ENCODE measurements around the gene GPR153. TPM values are rescaled to one million over a fixed set of nuclear protein-coding genes. Genes with fewer than 3 reads are reported as not detected.
"Not testable (repeated sequence)": the region's sequence is repeated elsewhere in the genome, so short reads cannot be mapped to it uniquely, and the experiment has no call there.

Gene GPR153
- 10 to 100 TPM; 20.2 to 28.3 (median 20.4) TPM for total RNA-seq
- long read RNA-seq, donor 1, full-length matches to known transcripts, result 10 of 68 reads
- long read RNA-seq, donor 1, partial matches to known transcripts, result 12 of 68 reads
- long read RNA-seq, donor 1, other reads (novel, unspliced or antisense), result 46 of 68 reads
- long read RNA-seq, donor 2, partial matches to known transcripts, result 0 of 13 reads
- long read RNA-seq, donor 2, other reads (novel, unspliced or antisense), result 13 of 13 reads

DNA sequence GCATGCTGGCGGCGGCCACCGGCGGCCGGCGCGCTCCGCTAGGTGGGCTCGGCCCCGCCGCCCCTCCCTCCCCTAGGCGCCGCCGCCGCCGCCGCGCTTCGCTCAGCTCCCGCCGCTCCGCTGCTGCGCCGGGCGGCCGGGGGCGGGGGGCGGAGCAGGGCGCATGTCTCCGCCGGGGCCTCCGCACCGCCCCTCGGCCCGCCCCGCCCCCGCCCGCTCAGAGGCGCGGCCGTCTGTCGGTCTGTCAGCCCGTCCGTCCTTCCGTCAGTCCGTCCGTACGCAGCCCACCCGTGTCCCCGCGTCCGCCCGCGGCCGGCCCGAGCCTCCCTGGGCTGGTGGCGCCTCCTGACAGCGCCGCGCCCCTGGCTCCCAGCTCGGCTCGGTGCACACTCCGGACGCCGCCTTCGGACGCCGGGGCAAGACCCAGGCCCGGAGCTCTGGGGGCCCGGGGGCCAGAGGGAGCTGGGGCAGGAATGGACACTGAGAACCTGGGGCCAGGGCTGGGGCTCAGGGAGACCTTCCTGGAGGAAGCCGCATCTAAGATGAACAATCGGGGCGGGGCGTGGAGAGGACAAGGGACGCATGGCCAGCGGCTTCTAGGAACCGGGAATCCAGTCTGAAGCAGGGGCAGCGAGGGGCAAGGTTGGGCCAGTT is at the start of gene GPR153:
TSS of gene GPR153 (minus strand) at position 138 of the 654 bp plus-strand sequence. CDS start 6,193 bp downstream, outside the sequence.
- no peaks in the 10 kb centered on the region for H3K36me3 ChIP-seq (ENCODE audit: low read depth)
- H3K4me1 ChIP-seq (ENCODE audit: low read depth), result peaks cover 16% of the 10 kb centered on the region
- ATAC-seq (peak; percentile 67), DNase-seq (peak in 2 of 3 donors; percentile 50 to 70)
- intact Hi-C loops (cut with DNase I, micrococcal nuclease), result no loop called here
- peak within 1 kb of the TSS; percentile 32 for H3K4me3 ChIP-seq
- TF ChIP-seq, protein P1, sequence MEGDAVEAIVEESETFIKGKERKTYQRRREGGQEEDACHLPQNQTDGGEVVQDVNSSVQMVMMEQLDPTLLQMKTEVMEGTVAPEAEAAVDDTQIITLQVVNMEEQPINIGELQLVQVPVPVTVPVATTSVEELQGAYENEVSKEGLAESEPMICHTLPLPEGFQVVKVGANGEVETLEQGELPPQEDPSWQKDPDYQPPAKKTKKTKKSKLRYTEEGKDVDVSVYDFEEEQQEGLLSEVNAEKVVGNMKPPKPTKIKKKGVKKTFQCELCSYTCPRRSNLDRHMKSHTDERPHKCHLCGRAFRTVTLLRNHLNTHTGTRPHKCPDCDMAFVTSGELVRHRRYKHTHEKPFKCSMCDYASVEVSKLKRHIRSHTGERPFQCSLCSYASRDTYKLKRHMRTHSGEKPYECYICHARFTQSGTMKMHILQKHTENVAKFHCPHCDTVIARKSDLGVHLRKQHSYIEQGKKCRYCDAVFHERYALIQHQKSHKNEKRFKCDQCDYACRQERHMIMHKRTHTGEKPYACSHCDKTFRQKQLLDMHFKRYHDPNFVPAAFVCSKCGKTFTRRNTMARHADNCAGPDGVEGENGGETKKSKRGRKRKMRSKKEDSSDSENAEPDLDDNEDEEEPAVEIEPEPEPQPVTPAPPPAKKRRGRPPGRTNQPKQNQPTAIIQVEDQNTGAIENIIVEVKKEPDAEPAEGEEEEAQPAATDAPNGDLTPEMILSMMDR (IDR thresholded peaks at IDR 0.05), result no peak
- no peaks in the 10 kb centered on the region for H3K9me3 ChIP-seq

DNA sequence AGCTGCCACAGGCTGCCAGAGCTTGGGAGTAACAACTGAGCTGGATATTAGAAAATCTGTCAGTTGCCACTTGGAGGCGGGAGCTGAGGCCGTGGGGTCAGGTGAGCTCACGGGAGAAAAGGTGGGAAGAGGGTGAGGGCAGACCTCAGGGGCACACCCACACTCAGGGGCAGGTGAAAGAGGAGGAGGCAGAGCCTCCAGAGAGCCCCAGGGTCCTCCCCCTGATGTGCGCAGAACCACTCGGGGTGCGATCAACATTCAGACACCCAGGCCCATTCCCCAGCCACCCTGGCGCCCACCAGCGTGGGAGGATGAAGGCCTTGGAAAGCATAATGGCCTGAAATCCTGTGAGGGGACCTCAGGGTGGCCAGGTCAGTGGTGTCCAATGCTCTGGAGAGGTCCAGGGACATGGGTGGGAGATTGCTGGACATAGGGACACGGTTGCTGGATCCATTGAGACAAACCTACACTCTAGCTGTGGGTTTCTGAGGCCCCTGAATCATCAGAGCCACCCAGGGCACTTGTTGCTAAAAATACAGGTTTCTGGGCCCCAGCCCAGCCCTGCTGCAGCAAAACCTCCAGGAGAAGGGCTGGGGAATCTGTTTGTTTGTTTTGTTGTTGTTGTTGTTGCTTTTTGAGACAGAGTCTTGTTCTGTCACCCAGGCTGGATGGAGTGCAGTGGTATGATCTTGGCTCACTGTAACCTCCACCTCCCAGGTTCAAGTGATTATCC is 49.4 kb upstream of the GPR153 start:
- DNase-seq (no peak), ATAC-seq (no peak)
- no peaks in the 10 kb centered on the region for H3K9me3 ChIP-seq
- no peaks in the 10 kb centered on the region for H3K36me3 ChIP-seq (ENCODE audit: low read depth)
- TF ChIP-seq, protein P1 (IDR thresholded peaks at IDR 0.05), result no peak
- H3K4me1 ChIP-seq (ENCODE audit: low read depth), result no peaks in the 10 kb centered on the region
- no peak overlapping the region for H3K4me3 ChIP-seq
- intact Hi-C loops (cut with DNase I, micrococcal nuclease), result no loop called here

DNA sequence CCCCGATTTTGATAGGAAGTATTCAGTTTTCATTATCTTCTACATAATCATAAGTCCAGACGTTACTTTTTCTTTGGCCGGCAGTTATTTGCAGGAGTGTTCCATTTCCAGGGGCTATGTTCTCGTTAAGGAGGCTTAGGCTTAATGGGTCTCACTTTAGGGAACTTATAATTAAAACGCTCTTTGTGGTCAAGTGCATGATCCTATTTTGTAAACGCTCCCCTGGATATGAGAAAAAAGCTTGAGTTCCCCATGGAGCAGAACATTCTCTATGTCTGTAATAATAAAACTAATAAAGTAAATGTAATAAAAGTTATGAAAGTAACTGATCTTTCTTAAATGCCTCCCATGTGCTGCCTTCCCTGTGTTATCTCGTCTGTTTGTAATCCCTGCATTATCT is 48.7 kb upstream of the GPR153 start:
- H3K36me3 ChIP-seq (ENCODE audit: low read depth), result no peaks in the 10 kb centered on the region
- H3K4me1 ChIP-seq (ENCODE audit: low read depth), result no peaks in the 10 kb centered on the region
- TF ChIP-seq, protein P1 (IDR thresholded peaks at IDR 0.05), result no peak
- ATAC-seq (no peak), DNase-seq (no peak)
- no peaks in the 10 kb centered on the region for H3K9me3 ChIP-seq
- no peak overlapping the region for H3K4me3 ChIP-seq
- intact Hi-C loops (cut with DNase I, micrococcal nuclease), result no loop called here

DNA sequence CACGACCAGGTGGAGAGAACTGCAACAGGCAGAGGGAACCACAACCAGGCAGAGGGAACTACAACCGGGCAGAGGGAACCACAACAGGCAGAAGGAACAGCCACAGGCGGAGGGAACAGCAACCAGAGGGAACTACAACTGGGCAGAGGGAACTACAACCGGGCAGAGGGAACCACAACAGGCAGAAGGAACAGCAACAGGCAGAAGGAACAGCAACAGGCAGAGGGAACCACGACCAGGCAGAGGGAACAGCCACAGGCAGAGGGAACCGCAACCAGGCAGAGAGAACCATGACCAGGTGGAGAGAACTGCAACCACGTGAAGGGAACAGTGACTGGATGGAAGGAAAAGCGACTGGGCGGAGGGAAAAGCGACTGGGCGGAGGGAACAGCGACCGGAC is 47.6 kb upstream of the GPR153 start:
- ATAC-seq, result no peak
- Histone ChIP-seq H3K9me3 (no peaks in the 10 kb centered on the region), H3K4me3 (no peak overlapping the region), H3K4me1 (ENCODE audit: low read depth) (no peaks in the 10 kb centered on the region), H3K36me3 (ENCODE audit: low read depth) (no peaks in the 10 kb centered on the region)
- no peak for DNase-seq
- TF ChIP-seq, protein P1 (IDR thresholded peaks at IDR 0.05), result no peak
- intact Hi-C loops (cut with DNase I, micrococcal nuclease), result no loop called here

DNA sequence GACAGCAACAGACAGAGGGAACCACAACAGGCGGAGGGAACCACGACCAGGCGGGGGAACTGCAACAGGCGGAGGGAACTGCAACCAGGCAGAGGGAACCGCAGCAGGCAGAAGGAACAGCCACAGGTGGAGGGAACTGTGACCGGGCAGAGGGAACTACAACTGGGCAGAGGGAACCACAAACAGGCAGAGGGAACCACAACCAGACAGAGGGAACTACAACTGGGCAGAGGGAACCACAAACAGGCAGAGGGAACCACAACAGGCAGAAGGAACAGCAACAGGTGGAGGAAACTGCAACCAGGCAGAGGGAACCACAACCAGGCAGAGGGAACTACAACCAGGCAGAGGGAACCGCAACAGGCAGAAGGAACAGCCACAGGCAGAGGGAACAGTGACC is 46.8 kb upstream of the GPR153 start:
- H3K4me1 ChIP-seq (ENCODE audit: low read depth); intact Hi-C loops (cut with DNase I, micrococcal nuclease); H3K36me3 ChIP-seq (ENCODE audit: low read depth); H3K9me3 ChIP-seq; ATAC-seq; H3K4me3 ChIP-seq; DNase-seq: not testable (repeated sequence)

DNA sequence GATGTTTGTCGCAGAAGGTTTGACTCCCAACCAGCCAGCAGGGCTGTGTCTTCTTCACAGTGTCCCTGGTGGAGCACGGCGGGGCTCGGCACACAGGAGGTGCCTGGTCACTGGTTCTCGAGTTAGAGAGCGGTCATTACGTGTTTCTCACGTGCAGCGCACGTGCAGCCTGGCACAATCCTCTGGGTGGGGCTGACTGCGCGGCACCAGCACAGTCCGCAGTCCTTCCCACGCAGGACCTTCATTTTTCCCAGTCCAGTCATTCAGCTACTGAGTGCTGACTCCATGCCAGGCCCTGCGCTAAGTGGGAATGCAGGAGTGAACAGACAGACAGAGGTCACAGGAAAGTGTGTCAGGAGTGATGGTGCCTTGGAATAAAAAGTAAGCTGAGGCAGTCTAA is 46.2 kb upstream of the GPR153 start:
- TF ChIP-seq, protein P1 (IDR thresholded peaks at IDR 0.05), result no peak
- no peaks in the 10 kb centered on the region for H3K4me1 ChIP-seq (ENCODE audit: low read depth)
- no peaks in the 10 kb centered on the region for H3K36me3 ChIP-seq (ENCODE audit: low read depth)
- no peaks in the 10 kb centered on the region for H3K9me3 ChIP-seq
- no peak for ATAC-seq
- no peak for DNase-seq
- H3K4me3 ChIP-seq, result no peak overlapping the region
- intact Hi-C loops (cut with DNase I, micrococcal nuclease), result no loop called here

Data from mucosa of descending colon (tissue), 3 donors.